Measurements from ENCODE around the gene TCF19.

DNA sequence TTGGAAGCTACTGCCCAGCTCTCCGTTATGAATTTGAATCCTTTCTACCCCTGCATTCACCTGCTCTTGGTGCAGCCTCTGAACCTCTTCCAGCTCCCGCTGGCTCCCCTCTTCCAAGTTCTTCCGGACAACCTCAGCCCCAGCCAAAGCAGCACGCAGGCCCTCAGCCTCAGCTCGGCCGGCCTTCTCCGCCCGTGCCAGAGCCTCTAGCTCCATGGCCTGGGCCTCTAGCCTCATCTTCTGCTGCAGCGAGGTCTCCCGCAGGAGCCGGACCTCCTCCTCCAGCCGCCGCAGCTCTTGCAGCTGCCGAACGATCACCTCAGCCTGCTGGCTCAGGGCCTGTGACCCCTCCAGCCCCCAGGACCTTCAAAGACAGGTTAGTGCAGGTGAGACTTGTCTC is 4.0 kb upstream of the TCF19 start:
- TF ChIP-seq RARB (CRISPR knock-in tag; IDR thresholded peaks at IDR 0.05): no peak
- no peak for TF ChIP-seq SNAI2 (CRISPR knock-in tag; IDR thresholded peaks at IDR 0.05)
- TF ChIP-seq ZNF8 (CRISPR knock-in tag; IDR thresholded peaks at IDR 0.05): no peak
- no peak for TF ChIP-seq BACH2 (CRISPR knock-in tag; IDR thresholded peaks at IDR 0.05; ENCODE audit: borderline replicate concordance)
- no peak for TF ChIP-seq ISL1 (CRISPR knock-in tag; IDR thresholded peaks at IDR 0.05)
- no peak for TF ChIP-seq ZFP3 (CRISPR knock-in tag; IDR thresholded peaks at IDR 0.05)
- TF ChIP-seq OSR1 (CRISPR knock-in tag; IDR thresholded peaks at IDR 0.05): no peak
- TF ChIP-seq, protein P1, sequence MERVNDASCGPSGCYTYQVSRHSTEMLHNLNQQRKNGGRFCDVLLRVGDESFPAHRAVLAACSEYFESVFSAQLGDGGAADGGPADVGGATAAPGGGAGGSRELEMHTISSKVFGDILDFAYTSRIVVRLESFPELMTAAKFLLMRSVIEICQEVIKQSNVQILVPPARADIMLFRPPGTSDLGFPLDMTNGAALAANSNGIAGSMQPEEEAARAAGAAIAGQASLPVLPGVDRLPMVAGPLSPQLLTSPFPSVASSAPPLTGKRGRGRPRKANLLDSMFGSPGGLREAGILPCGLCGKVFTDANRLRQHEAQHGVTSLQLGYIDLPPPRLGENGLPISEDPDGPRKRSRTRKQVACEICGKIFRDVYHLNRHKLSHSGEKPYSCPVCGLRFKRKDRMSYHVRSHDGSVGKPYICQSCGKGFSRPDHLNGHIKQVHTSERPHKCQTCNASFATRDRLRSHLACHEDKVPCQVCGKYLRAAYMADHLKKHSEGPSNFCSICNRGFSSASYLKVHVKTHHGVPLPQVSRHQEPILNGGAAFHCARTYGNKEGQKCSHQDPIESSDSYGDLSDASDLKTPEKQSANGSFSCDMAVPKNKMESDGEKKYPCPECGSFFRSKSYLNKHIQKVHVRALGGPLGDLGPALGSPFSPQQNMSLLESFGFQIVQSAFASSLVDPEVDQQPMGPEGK (CRISPR knock-in tag; IDR thresholded peaks at IDR 0.05; ENCODE audit: borderline replicate concordance): no peak
- TF ChIP-seq TCF4 (CRISPR knock-in tag; IDR thresholded peaks at IDR 0.05; ENCODE audit: borderline replicate concordance): no peak
- TF ChIP-seq ZFP30 (CRISPR knock-in tag; IDR thresholded peaks at IDR 0.05): no peak
- TF ChIP-seq ARNTL (CRISPR knock-in tag; IDR thresholded peaks at IDR 0.05; ENCODE audit: borderline replicate concordance, low read depth): no peak
- TF ChIP-seq GLIS3 (CRISPR knock-in tag; IDR thresholded peaks at IDR 0.05): no peak

Data from SK-N-SH treated with all-trans-retinoic acid at 6 μM for 48 hours (cell line).